Dendritic cell treated with granulocyte-macrophage colony-stimulating factor and Interleukin-4, amounts not matched to agents 40 ng/mL and 50 ng/mL, for 4 days (primary cell): ENCODE results near the gene UPF1.

Experiments
- H3K27ac Mint-ChIP-seq: one replicate; pipeline ENCODE4 v1.8.0; 2022; ENCODE audit warnings: mild to moderate bottlenecking, mixed read lengths
- H3K27me3 Mint-ChIP-seq: one replicate; pipeline ENCODE4 v1.8.0; 2022; ENCODE audit warnings: mild to moderate bottlenecking, mixed read lengths
- H3K36me3 Mint-ChIP-seq: one replicate; pipeline ENCODE4 v1.8.0; 2022; ENCODE audit warnings: low read depth, mixed read lengths
- H3K4me1 Mint-ChIP-seq: one replicate; pipeline ENCODE4 v1.8.0; 2022; ENCODE audit warnings: low read depth, mixed read lengths
- H3K4me3 Mint-ChIP-seq: one replicate; pipeline ENCODE4 v1.8.0; 2022; ENCODE audit warnings: mild to moderate bottlenecking, moderate library complexity, mixed read lengths
- H3K9me3 Mint-ChIP-seq: one replicate; pipeline ENCODE4 v1.8.0; 2022; ENCODE audit warnings: mixed read lengths
- intact Hi-C: fragments of 100-400 bp; cut with micrococcal nuclease; formaldehyde crosslinking; loops from one replicate; pipeline ENCODE4 v1.15.0; 2022

The UPF1 gene

DNA sequence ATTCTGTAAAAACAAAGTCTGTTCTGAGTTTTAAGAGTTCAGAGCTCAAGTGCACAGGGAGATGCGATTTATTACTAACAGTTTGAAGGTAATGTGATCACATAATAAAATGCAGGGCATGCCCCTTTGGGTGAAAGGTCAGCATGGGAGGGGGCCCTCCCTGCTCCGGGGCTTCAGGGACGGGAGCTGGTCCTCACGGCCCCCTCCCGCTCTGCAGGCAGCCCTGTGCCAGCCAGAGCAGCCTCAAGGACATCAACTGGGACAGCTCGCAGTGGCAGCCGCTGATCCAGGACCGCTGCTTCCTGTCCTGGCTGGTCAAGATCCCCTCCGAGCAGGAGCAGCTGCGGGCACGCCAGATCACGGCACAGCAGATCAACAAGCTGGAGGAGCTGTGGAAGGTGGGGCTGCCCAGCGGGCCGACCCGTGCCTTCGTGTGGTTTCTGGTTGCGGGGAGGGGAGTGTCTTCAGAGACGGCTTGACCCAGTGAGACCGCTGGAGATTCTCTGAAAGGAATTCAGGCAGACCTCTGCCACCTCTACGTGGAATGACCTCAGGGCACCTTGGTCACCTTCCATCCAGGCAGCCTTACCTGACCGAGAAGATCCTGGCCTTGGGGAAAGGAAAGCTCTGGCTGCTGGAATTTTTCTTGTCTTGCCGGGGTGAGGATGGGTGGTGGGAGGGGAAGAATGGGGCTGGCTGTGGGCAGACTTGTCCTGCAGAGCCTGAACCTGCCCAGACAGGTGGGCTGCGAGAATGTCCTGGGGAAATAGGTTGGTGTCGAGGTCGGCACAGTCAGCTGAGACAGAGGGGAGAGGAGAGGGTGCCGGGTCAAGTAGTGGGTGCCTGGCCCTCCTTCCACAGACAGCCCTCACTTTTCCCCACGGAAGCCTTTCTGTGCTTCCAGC is 19.0 kb downstream of the UPF1 start:
- peak overlapping the region; percentile 90 for H3K27ac Mint-ChIP-seq
- peaks cover 97% of the 10 kb centered on the region for H3K36me3 Mint-ChIP-seq
- H3K27me3 Mint-ChIP-seq, result no peaks in the 10 kb centered on the region
- intact Hi-C loops, result no loop called here
- no peak overlapping the region for H3K4me3 Mint-ChIP-seq
- peaks cover 55% of the 10 kb centered on the region for H3K4me1 Mint-ChIP-seq
- H3K9me3 Mint-ChIP-seq, result no peaks in the 10 kb centered on the region

DNA sequence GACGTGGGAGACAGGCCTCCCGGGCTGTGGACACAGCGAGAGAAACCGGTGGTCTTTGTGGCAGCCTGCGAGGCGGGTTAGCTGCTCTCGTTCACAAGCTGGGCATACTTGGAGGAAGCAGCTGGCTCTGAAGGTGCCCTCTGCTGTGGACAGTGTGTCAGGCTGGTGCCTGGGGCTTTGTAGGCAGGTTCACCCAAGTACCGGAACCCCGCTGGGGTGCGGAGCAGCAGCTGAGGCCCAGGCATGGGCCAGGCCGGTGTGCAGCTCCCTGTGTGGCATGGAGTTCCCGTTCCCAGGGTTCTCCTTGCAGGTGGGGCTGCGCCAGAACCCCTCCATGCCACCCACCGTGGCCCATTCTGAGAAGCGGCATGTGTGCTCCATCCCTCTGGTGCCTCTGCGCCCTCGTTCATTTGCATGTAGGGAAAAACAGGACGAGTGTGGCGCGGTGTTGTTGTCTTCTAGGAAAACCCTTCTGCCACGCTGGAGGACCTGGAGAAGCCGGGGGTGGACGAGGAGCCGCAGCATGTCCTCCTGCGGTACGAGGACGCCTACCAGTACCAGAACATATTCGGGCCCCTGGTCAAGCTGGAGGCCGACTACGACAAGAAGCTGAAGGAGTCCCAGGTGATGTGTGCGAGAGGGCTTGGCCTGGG is 20.0 kb downstream of the UPF1 start:
- intact Hi-C loops, result no loop called here
- H3K27me3 Mint-ChIP-seq, result no peaks in the 10 kb centered on the region
- peaks cover 98% of the 10 kb centered on the region for H3K36me3 Mint-ChIP-seq

GRCh38 chr19:18852648-18853047 is 20.9 kb downstream of the UPF1 start:
- no peaks in the 10 kb centered on the region for H3K27me3 Mint-ChIP-seq
- intact Hi-C loops, result no loop called here
- H3K4me1 Mint-ChIP-seq, result peaks cover 39% of the 10 kb centered on the region
- peaks cover 98% of the 10 kb centered on the region for H3K36me3 Mint-ChIP-seq
- H3K4me3 Mint-ChIP-seq, result no peak overlapping the region
- H3K9me3 Mint-ChIP-seq, result no peaks in the 10 kb centered on the region
- H3K27ac Mint-ChIP-seq, result peak overlapping the region; percentile 21

More for the DNA sequence above, 20.0 kb downstream of the UPF1 start:
- no peak overlapping the region for H3K4me3 Mint-ChIP-seq
- peaks cover 44% of the 10 kb centered on the region for H3K4me1 Mint-ChIP-seq
- H3K9me3 Mint-ChIP-seq, result no peaks in the 10 kb centered on the region
- no peak overlapping the region for H3K27ac Mint-ChIP-seq

DNA sequence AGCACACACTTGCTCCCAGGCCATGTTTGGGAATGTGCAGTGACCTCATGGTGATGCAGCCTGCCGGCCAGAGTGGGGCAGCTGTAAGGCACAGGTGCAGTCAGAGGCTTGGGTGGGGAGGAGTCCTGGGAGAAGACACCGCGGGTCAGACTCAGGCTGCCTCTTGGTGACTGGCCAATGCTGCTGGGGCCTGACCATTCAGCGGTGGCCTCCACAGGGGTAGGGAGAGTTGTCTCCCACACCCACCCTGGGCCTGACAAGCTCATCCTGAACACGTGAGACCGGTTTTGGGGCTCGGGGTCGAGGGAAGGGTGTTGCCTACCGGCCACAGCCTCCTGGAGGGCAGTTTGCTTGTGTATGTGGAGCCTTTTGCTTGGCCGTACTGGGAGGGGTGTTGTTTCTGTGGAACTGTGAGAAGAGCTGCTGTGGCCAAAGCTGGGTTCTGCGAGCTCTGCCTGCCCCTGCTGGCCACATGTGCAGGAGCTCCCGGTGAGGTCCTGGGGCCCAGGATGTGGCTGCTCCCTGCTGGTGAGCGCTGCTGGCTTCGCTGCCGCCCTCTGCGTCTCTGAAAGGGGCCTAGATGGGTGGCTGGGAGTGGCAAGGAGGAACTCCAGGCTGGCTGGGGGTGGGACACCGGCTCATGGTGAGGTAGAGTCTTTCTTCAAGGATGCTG is 22.1 kb downstream of the UPF1 start:
- no peaks in the 10 kb centered on the region for H3K9me3 Mint-ChIP-seq
- H3K27me3 Mint-ChIP-seq, result no peaks in the 10 kb centered on the region
- no peak overlapping the region for H3K4me3 Mint-ChIP-seq
- H3K4me1 Mint-ChIP-seq, result peaks cover 31% of the 10 kb centered on the region
- intact Hi-C loops, result no loop called here
- no peak overlapping the region for H3K27ac Mint-ChIP-seq
- peaks cover 100% of the 10 kb centered on the region for H3K36me3 Mint-ChIP-seq

DNA sequence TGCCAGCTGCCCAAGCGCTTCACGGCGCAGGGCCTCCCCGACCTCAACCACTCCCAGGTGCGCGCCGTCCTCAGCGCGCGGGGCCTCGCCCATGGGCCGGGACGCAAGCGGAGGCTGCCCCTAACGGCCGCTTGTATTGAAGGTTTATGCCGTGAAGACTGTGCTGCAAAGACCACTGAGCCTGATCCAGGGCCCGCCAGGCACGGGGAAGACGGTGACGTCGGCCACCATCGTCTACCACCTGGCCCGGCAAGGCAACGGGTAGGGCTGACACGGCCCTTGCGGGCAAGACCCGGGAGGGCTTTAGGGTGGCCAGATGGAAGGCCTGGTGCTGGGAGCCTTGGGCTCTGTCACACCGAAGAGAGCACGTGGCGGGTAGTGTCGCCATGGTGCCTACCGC is 23.2 kb downstream of the UPF1 start:
- H3K36me3 Mint-ChIP-seq, result peaks cover 100% of the 10 kb centered on the region
- H3K9me3 Mint-ChIP-seq, result no peaks in the 10 kb centered on the region
- intact Hi-C loops, result no loop called here
- no peaks in the 10 kb centered on the region for H3K27me3 Mint-ChIP-seq
- H3K4me3 Mint-ChIP-seq, result no peak overlapping the region
- H3K27ac Mint-ChIP-seq, result no peak overlapping the region
- H3K4me1 Mint-ChIP-seq, result peaks cover 20% of the 10 kb centered on the region

DNA sequence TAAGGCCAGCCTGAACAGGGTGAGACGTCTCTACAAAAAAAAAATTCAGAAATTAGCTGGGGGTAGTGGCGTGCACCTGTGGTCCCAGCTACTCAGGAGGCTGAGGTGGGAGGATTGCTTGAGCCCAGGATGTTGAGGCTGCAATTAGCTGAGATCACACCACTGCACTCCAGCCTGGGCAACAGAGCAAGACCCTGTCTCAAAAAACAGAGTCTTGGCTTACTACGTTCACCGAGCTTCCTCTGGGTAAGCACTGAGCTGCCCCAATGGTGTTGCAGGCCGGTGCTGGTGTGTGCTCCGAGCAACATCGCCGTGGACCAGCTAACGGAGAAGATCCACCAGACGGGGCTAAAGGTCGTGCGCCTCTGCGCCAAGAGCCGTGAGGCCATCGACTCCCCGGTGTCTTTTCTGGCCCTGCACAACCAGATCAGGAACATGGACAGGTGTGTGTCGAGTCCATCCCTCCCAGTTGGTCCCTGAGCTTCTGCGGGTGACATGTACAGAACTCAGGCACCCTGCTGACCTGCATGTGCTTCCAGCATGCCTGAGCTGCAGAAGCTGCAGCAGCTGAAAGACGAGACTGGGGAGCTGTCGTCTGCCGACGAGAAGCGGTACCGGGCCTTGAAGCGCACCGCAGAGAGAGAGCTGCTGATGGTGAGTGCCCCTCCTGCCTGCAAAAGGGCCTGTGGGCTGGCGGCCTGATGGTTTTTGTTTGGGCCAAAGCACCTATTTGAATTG is 24.1 kb downstream of the UPF1 start:
- no peaks in the 10 kb centered on the region for H3K27me3 Mint-ChIP-seq
- no peak overlapping the region for H3K27ac Mint-ChIP-seq
- no peak overlapping the region for H3K4me3 Mint-ChIP-seq
- intact Hi-C loops, result no loop called here
- peaks cover 20% of the 10 kb centered on the region for H3K4me1 Mint-ChIP-seq
- H3K36me3 Mint-ChIP-seq, result peaks cover 100% of the 10 kb centered on the region
- H3K9me3 Mint-ChIP-seq, result no peaks in the 10 kb centered on the region

DNA sequence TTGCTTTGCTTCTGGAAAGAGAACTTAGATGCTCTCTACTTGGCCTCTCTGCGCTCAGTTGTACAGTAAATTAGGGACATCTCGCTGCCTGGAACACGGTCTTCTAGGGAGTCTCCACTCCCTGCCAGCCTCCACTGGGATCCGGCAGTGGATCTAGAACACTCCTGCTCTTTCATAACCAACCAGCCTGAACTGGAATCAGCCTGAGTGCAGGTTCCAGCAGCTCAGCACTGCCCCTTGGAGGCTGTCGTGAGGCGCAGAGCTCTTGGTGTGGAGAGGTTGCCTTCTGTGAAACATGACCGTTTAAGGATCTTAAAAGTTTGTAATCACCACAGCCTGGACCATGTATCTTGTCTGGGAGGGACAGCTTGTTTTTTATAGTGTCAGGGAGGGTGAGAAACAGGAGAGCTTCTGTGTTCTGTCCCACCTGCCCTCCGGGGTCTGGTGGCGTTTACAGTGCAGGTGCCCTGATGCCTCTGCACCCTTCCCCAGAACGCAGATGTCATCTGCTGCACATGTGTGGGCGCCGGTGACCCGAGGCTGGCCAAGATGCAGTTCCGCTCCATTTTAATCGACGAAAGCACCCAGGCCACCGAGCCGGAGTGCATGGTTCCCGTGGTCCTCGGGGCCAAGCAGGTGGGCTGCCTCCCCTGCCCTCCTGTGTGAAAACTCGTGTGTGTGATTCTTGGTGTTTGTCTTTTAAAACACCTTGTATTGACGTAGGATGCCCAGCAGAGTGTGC is 24.8 kb downstream of the UPF1 start:
- Mint-ChIP-seq H3K4me1 (peaks cover 23% of the 10 kb centered on the region), H3K4me3 (no peak overlapping the region), H3K27ac (no peak overlapping the region), H3K36me3 (peaks cover 100% of the 10 kb centered on the region), H3K9me3 (no peaks in the 10 kb centered on the region), H3K27me3 (no peaks in the 10 kb centered on the region)
- intact Hi-C loops, result no loop called here

DNA sequence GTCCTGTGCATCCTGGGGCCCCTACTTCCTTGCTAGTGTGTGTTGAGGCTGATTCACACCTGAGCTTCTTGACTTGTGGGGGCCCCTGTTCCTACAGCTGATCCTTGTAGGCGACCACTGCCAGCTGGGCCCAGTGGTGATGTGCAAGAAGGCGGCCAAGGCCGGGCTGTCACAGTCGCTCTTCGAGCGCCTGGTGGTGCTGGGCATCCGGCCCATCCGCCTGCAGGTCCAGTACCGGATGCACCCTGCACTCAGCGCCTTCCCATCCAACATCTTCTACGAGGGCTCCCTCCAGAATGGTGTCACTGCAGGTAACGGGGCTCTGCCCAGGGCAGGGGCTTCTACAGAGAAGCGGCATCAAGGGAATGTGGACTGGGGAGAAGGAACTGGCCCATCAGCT is 25.5 kb downstream of the UPF1 start:
- peaks cover 29% of the 10 kb centered on the region for H3K4me1 Mint-ChIP-seq
- H3K27me3 Mint-ChIP-seq, result no peaks in the 10 kb centered on the region
- H3K4me3 Mint-ChIP-seq, result no peak overlapping the region
- intact Hi-C loops, result no loop called here
- no peak overlapping the region for H3K27ac Mint-ChIP-seq
- no peaks in the 10 kb centered on the region for H3K9me3 Mint-ChIP-seq
- peaks cover 100% of the 10 kb centered on the region for H3K36me3 Mint-ChIP-seq

DNA sequence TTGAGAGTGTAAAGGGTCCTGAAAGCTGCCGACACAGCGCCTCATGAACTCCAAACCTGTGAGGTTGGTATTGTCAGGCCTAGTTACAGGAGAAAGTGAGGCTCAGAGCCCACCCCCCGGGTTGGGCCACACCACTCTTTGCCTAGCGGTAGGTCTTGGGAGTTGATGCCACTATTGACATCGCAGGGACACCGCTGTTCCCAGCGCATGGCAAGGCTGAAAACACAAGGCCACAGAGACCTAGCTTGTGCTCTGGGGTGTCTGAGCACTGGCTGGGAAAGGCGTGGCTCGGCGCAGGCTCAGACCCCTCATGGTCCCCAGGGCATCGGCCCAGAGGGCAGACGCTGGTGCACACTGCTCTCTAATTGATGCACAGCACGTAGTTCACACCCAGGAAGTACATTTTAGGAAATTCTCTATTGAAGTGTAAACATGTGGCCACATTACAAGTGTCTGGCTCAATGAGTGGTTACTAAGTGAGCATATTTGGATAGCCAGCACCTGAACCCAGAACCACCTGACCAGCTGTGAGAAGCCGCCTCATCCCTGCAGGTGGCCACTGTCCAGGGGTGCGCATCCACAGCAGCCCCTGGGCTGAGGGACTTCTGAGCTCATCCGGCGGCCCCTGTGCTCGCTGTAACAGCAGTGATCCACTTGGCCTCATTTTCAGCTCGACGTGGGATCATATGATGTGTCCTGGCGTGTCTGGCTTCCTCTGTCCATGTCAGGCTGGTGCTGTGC is 27.3 kb downstream of the UPF1 start:
- H3K27me3 Mint-ChIP-seq, result no peaks in the 10 kb centered on the region
- peaks cover 29% of the 10 kb centered on the region for H3K4me1 Mint-ChIP-seq
- intact Hi-C loops, result no loop called here
- no peak overlapping the region for H3K27ac Mint-ChIP-seq
- peaks cover 100% of the 10 kb centered on the region for H3K36me3 Mint-ChIP-seq
- H3K9me3 Mint-ChIP-seq, result no peaks in the 10 kb centered on the region
- H3K4me3 Mint-ChIP-seq, result no peak overlapping the region

DNA sequence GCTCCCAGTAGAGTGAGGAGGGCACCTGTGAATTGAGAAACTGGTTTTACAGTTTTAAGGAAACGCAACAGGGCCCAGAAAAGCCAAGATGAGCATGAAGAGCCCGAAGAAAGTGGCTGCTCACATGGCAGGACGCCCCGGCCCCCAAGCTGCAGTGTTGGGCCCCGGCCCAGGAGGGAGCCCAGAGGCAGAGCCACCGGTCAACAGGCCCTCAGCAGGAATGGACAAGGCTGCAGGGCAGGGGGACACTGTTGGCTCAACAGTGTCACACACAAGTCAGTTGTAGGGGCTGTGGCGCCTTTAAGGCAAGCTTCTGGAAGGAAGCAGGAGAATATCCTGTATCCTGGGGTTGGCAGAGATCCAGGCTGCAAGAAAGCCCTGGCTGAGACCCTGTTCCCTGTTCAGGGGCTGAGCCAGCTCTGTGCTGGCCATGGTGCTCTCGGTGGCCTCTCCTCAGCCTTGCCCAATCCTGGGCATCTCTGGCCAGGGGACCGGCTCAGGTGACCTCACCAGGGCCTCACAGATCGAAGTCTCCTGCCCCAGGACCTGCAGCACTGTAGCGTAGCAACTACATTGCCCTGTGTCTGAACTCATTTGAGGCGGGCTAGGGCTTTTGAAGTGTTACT is 28.0 kb downstream of the UPF1 start:
- no peak overlapping the region for H3K4me3 Mint-ChIP-seq
- H3K9me3 Mint-ChIP-seq, result no peaks in the 10 kb centered on the region
- no peaks in the 10 kb centered on the region for H3K27me3 Mint-ChIP-seq
- H3K4me1 Mint-ChIP-seq, result peaks cover 29% of the 10 kb centered on the region
- H3K36me3 Mint-ChIP-seq, result peaks cover 100% of the 10 kb centered on the region
- intact Hi-C loops, result no loop called here
- no peak overlapping the region for H3K27ac Mint-ChIP-seq

GRCh38 chr19:18860302-18860700 is 28.5 kb downstream of the UPF1 start:
- H3K27me3 Mint-ChIP-seq, result no peaks in the 10 kb centered on the region
- no peaks in the 10 kb centered on the region for H3K9me3 Mint-ChIP-seq
- intact Hi-C loops, result no loop called here
- H3K4me1 Mint-ChIP-seq, result peaks cover 29% of the 10 kb centered on the region
- no peak overlapping the region for H3K4me3 Mint-ChIP-seq
- H3K27ac Mint-ChIP-seq, result no peak overlapping the region
- H3K36me3 Mint-ChIP-seq, result peaks cover 100% of the 10 kb centered on the region

DNA sequence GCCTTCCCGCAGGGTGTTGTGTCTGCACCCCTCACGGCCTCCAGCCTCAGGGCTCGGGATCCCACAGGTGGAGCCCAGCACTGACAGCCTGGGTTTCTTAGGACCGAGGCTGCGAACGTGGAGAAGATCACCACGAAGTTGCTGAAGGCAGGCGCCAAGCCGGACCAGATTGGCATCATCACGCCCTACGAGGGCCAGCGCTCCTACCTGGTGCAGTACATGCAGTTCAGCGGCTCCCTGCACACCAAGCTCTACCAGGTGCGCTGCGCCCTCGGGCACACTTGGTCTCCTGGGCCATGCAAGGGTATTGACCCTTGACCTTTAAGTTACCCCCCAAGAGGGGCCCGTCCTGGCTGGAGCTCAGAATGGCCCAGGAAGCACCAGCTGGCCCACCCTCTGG is 29.0 kb downstream of the UPF1 start:
- Mint-ChIP-seq H3K9me3 (no peaks in the 10 kb centered on the region), H3K4me1 (peaks cover 29% of the 10 kb centered on the region), H3K4me3 (no peak overlapping the region), H3K27me3 (no peaks in the 10 kb centered on the region), H3K36me3 (peaks cover 100% of the 10 kb centered on the region), H3K27ac (peak overlapping the region; percentile 64)
- intact Hi-C loops, result no loop called here
